Gastrocnemius medialis (tissue), 4 donors: ENCODE results near the gene TSPAN9.

Experiments used
- CTCF ChIP-seq, 5 experiments: fragments of 450-650 bp in 3 of 5; fragments of 200-600 bp in 2 of 5; sonication (generic) in 2 of 5; IDR thresholded peaks in 4 of 5; conservative IDR thresholded peaks in 1 of 5; 1 replicate in 4 of 5; 2 replicates in 1 of 5; pipeline ENCODE4 v1.5.1; 2016 to 2019; ENCODE audit warnings: antibody characterized with exemption in 5 of 5, mild to moderate bottlenecking in 3 of 5, moderate library complexity in 3 of 5
- POLR2A ChIP-seq, 2 donors: fragments of 450-650 bp; IDR thresholded peaks; one replicate each; pipeline ENCODE4 v1.6.1; 2017; ENCODE audit warnings: antibody characterized with exemption in 2 of 2, mild to moderate bottlenecking in 2 of 2, moderate library complexity in 2 of 2

GRCh38 chr12:3257411-3257810 is 180.2 kb downstream of the TSPAN9 start:
- TF ChIP-seq CTCF (IDR thresholded peaks at IDR 0.05 in 4 of 5, conservative IDR thresholded peaks at IDR 0.05 in 1 of 5) (no peak), POLR2A (IDR thresholded peaks at IDR 0.05) (no peak)
